Coronary artery (tissue), 2 donors: Measurements from ENCODE around the gene RFTN1.

Experiments
- DNase-seq: peaks from one replicate; pipeline ENCODE4 v3.0.0-alpha.2; 2017; ENCODE audit warnings: low spot score
- H3K27ac ChIP-seq, 2 donors: fragments of 200-600 bp; sonication (generic); one replicate each; pipeline ENCODE4 v1.5.1; 2016 to 2019
- H3K4me3 ChIP-seq: fragments of 200-600 bp; sonication (generic); 2 replicates; pipeline ENCODE4 v1.5.1; 2016; ENCODE audit warnings: mild to moderate bottlenecking, moderate library complexity
- TF ChIP-seq, protein P1 (sequence below): fragments of 200-600 bp; sonication (generic); IDR thresholded peaks from one replicate; pipeline ENCODE4 v1.5.1; 2019; ENCODE audit warnings: antibody characterized with exemption

The RFTN1 gene

DNA sequence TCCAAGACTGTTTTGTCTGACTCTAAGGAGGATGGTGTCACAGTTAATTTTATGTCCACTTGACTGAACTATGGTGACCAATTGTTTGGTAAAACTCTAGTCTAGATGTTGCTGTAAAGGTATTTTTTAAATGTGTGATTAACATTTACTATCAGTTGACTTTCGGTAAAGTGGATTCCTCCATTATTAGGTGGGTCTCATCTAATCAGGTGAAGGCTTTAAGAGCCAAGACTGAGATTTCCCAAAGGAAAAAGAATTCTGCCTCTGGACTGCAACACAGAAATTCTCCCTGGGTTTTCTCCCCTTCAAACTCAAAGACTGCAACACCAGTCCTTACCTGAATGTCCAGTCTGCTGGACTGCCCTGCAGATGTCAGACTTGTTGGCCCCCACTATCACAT lies 129.6 kb downstream of the RFTN1 start:
- no peak overlapping the region for H3K27ac ChIP-seq
- DNase-seq: no peak
- TF ChIP-seq, protein P1, sequence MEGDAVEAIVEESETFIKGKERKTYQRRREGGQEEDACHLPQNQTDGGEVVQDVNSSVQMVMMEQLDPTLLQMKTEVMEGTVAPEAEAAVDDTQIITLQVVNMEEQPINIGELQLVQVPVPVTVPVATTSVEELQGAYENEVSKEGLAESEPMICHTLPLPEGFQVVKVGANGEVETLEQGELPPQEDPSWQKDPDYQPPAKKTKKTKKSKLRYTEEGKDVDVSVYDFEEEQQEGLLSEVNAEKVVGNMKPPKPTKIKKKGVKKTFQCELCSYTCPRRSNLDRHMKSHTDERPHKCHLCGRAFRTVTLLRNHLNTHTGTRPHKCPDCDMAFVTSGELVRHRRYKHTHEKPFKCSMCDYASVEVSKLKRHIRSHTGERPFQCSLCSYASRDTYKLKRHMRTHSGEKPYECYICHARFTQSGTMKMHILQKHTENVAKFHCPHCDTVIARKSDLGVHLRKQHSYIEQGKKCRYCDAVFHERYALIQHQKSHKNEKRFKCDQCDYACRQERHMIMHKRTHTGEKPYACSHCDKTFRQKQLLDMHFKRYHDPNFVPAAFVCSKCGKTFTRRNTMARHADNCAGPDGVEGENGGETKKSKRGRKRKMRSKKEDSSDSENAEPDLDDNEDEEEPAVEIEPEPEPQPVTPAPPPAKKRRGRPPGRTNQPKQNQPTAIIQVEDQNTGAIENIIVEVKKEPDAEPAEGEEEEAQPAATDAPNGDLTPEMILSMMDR: no peak
- H3K4me3 ChIP-seq: no peak overlapping the region

DNA sequence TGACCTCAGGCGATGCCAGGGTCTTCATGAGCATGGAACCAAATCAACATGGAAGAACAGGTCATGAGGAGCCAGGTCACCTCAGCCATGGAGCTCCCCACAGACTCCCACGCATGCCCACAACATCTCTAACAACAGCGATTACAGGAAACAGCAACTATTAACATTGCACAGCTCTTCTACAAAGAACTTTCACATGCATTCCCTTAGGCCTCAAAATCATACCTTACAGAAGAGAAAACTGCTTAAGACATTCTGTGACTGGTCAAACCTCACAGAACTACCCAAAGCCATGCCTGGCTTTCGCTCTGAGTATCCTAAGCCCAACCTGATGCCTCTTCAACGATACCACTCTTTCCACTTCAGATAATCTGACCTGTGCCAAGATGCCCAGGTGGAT lies 130.7 kb downstream of the RFTN1 start:
- TF ChIP-seq, protein P1: no peak
- Histone ChIP-seq H3K4me3 (no peak overlapping the region), H3K27ac (no peak overlapping the region)
- DNase-seq: no peak

DNA sequence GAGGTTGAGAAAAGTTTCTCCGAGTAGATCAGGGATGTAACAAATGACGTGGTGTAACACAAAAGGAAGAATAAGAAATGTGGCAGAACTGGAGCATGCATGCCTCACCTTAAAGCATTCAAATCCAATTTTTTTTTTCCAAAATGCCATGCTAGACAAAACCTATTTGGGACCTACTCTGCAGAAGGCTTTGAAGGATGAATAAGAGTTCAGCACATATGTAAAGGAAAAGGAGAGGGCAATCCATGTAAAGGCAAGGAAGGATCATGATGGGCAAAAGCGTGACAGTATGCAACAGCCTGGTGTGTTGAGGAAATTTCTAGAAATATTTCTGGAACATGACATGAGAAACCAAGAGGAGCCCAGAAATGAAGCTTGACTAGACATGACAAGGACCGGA lies 132.1 kb downstream of the RFTN1 start:
- Histone ChIP-seq H3K27ac (no peak overlapping the region), H3K4me3 (no peak overlapping the region)
- TF ChIP-seq, protein P1: no peak
- no peak for DNase-seq

DNA sequence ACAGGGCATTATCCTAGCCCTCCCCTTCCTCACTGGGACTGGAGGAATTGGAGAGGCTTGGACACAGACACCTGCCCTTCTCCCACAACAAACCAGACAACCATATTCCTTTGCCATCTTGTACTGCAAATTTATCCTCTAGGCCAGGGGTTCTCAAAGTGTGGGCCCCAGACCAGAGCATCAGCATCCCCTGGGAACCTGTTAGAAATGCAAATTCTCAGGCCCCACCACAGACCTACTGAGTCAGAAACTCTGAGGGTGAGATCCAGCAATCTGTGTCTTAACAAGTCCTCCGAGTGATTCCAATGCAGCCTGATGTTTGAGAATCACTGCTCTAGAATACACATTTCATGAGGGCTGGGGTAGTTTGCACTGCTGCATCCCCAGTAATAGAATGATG lies 133.1 kb downstream of the RFTN1 start:
- no peak for DNase-seq
- Histone ChIP-seq H3K4me3 (no peak overlapping the region), H3K27ac (no peak overlapping the region)
- TF ChIP-seq, protein P1: no peak

DNA sequence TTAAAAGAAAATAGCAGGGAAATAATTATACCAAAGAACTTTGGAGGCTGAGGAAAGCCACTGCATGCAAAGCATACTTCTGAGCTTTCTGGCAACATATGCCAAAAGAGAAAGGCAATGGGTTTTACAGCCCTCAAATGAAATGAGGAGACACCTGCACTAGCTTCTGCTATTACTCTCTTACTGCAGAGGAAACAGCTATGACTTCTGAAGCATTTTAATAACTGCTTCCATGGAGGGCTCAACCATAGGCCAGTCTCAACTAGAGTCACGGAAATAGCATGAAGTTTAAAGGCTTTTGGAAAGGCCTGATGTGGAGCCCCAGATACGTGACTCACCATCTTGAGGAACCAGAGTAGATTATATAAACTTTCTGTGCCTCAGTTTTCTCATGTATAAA lies 133.7 kb downstream of the RFTN1 start:
- no peak overlapping the region for H3K27ac ChIP-seq
- TF ChIP-seq, protein P1: no peak
- no peak overlapping the region for H3K4me3 ChIP-seq
- DNase-seq: no peak

DNA sequence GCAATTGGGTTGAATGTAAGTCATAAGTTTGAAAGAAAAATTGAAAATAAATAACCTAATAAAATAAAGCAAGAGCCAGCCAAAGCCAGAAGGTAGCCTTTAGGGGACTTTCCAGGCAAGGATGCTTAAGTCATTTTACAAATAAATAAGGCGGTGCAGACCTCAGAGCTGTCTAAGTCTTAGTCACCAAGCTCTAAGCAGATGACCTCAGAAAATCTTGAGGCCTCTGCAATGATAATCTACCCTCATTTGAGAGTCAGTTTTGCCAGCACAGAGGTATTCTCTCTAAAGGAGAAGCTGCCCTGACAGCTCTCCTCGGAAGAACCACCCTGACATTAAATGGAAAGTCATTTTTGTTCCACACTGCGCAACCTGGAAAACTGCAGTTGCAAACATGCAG lies 134.6 kb downstream of the RFTN1 start:
- no peak for DNase-seq
- Histone ChIP-seq H3K27ac (no peak overlapping the region), H3K4me3 (no peak overlapping the region)
- TF ChIP-seq, protein P1: no peak

DNA sequence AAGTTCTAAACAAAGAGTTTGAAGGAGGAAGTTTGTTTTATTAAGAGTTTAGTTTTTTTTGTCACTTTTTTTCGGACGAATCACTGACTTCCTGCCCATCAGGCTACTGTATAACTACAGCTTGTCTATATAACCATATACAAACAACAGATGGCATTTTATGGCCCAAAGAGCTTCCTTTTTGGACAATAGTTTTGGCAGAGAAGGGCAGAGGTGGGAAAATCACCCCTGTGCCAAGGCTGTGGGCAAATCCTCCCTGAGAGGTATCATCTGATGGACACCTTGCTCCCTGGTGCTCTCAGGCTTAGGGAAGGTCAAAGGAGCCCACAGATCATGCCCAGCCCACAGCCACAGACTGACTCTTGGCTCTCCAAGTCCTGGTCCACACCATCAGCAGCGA lies 135.1 kb downstream of the RFTN1 start:
- TF ChIP-seq, protein P1: no peak
- Histone ChIP-seq H3K4me3 (no peak overlapping the region), H3K27ac (no peak overlapping the region)
- no peak for DNase-seq
